ENCODE results near the gene MNAT1. TPM values are rescaled to one million over a fixed set of nuclear protein-coding genes. Genes with fewer than 3 reads are reported as not detected.

Gene MNAT1
- total RNA-seq, 1 donor from 2014 or later, result 42.4 TPM

DNA sequence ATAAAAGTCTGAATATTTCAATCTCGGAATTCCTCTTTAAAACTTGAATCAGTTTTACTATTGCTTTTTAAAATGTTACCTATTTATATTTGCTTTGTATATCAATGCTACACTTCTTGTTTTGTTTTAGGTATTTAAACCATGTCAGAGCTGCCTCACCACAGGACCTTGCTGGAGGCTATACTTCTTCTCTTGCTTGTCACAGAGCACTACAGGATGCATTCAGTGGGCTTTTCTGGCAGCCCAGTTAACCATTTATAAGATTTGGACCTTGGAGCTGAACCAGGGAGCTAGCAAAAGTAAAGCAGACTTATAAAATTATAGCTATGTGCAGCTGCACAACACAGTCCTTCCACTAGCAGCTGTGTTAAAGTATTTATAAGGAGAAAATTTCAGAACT lies 233.5 kb downstream of the MNAT1 start:
- Mint-ChIP-seq H3K4me1 (ENCODE audit: low read depth) (peaks cover 55% of the 10 kb centered on the region), H3K36me3 (ENCODE audit: low read depth) (peaks cover 8% of the 10 kb centered on the region), H3K27me3 (ENCODE audit: low read depth) (no peaks in the 10 kb centered on the region), H3K9me3 (ENCODE audit: low read depth) (no peaks in the 10 kb centered on the region), H3K4me3 (ENCODE audit: unreplicated experiment) (peak overlapping the region; percentile 28), H3K27ac (ENCODE audit: unreplicated experiment) (peak overlapping the region; percentile 71)
- no peak for DNase-seq (ENCODE audit: low spot score)
- TF ChIP-seq, protein P1, sequence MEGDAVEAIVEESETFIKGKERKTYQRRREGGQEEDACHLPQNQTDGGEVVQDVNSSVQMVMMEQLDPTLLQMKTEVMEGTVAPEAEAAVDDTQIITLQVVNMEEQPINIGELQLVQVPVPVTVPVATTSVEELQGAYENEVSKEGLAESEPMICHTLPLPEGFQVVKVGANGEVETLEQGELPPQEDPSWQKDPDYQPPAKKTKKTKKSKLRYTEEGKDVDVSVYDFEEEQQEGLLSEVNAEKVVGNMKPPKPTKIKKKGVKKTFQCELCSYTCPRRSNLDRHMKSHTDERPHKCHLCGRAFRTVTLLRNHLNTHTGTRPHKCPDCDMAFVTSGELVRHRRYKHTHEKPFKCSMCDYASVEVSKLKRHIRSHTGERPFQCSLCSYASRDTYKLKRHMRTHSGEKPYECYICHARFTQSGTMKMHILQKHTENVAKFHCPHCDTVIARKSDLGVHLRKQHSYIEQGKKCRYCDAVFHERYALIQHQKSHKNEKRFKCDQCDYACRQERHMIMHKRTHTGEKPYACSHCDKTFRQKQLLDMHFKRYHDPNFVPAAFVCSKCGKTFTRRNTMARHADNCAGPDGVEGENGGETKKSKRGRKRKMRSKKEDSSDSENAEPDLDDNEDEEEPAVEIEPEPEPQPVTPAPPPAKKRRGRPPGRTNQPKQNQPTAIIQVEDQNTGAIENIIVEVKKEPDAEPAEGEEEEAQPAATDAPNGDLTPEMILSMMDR (IDR thresholded peaks at IDR 0.05), result no peak

DNA sequence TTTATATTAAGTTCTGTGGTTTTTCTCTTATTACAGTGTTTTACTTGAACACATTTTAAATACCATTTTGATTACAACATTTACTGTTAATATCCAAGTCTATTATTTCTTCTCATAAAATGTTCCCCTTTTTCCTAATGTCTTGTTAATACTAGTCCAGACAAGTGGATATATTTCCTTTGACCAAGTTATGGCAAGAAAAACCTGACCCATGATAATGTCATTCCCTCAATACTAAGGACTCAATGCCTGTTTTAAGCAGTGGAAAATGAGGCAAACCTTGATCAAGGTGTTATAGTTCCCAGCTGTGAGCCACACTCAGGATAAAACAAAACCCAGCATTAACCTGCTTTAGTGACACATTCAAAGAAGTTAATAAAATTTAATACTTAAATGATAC lies 234.1 kb downstream of the MNAT1 start:
- no peak for DNase-seq (ENCODE audit: low spot score)
- no peak overlapping the region for H3K4me3 Mint-ChIP-seq (ENCODE audit: unreplicated experiment)
- peaks cover 10% of the 10 kb centered on the region for H3K36me3 Mint-ChIP-seq (ENCODE audit: low read depth)
- H3K4me1 Mint-ChIP-seq (ENCODE audit: low read depth), result peaks cover 49% of the 10 kb centered on the region
- no peaks in the 10 kb centered on the region for H3K27me3 Mint-ChIP-seq (ENCODE audit: low read depth)
- no peaks in the 10 kb centered on the region for H3K9me3 Mint-ChIP-seq (ENCODE audit: low read depth)
- H3K27ac Mint-ChIP-seq (ENCODE audit: unreplicated experiment), result no peak overlapping the region
- TF ChIP-seq, protein P1 (IDR thresholded peaks at IDR 0.05), result no peak

DNA sequence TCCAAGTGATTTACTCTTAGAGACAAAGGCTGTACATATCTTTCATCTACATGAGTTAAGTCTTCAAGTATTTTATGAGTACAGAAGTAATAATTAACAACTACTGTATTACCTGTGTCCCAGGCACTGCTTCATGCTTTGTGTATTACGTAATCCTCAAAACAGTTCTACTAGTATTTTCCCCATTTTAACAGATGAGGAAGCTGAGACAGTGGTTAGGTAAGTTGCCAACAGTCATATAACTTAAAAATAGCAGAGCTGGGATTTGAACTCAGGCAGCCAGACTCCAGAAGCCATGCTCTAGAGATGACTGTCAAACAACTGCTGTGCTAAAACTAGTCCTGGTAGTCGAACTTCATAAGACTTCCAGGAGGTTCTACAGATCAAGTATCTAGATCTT lies 235.6 kb downstream of the MNAT1 start:
- DNase-seq (ENCODE audit: low spot score), result no peak
- Mint-ChIP-seq H3K4me3 (ENCODE audit: unreplicated experiment) (no peak overlapping the region), H3K27me3 (ENCODE audit: low read depth) (no peaks in the 10 kb centered on the region), H3K36me3 (ENCODE audit: low read depth) (peaks cover 12% of the 10 kb centered on the region), H3K4me1 (ENCODE audit: low read depth) (peaks cover 37% of the 10 kb centered on the region), H3K27ac (ENCODE audit: unreplicated experiment) (no peak overlapping the region), H3K9me3 (ENCODE audit: low read depth) (no peaks in the 10 kb centered on the region)
- TF ChIP-seq, protein P1 (IDR thresholded peaks at IDR 0.05), result no peak

DNA sequence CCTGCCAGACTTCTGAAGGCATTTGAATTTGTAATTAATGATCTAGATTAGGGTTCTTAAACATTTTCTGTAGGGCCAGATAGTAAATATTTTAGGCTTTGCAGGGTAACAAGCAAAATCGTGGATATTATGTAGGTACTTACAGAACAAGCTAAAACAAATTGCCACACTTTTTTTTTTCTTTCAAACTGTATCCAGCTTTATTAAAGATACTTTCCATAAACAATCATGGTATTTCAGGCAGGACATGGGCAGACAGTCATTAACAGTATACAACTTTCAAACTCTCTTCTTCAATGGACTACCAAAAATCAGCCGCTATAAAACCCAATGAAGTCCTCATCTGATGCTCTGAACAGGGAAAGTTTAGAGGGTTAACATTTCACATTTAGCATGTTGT lies 236.7 kb downstream of the MNAT1 start:
- H3K4me1 Mint-ChIP-seq (ENCODE audit: low read depth), result peaks cover 26% of the 10 kb centered on the region

DNA sequence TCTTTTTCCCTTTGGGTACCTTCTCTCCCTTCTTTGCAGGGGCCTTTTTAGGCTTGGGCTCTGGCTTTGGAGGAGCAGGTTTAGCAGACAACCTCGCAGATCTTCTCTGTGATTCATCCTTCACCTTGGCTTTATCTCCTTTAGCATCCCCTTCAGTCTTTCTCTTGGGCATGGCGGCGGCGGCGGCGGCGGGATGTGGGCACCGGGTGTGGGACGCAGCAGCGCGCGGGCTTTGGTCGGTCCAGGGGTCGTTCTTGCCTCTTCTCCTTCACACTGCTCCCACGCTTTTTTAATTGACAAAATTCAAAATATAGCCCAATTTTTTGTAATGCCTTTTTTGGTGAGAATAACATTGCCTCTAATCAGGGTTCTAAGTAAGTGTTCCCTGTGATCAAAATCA lies 237.7 kb downstream of the MNAT1 start:
- H3K9me3 Mint-ChIP-seq (ENCODE audit: low read depth), result no peaks in the 10 kb centered on the region
- no peak overlapping the region for H3K4me3 Mint-ChIP-seq (ENCODE audit: unreplicated experiment)
- TF ChIP-seq, protein P1 (IDR thresholded peaks at IDR 0.05), result no peak
- H3K36me3 Mint-ChIP-seq (ENCODE audit: low read depth), result peaks cover 14% of the 10 kb centered on the region
- no peaks in the 10 kb centered on the region for H3K27me3 Mint-ChIP-seq (ENCODE audit: low read depth)
- H3K4me1 Mint-ChIP-seq (ENCODE audit: low read depth), result peaks cover 21% of the 10 kb centered on the region
- DNase-seq (ENCODE audit: low spot score), result no peak
- H3K27ac Mint-ChIP-seq (ENCODE audit: unreplicated experiment), result no peak overlapping the region

More for the DNA sequence above, 236.7 kb downstream of the MNAT1 start:
- TF ChIP-seq, protein P1 (IDR thresholded peaks at IDR 0.05), result no peak
- Mint-ChIP-seq H3K36me3 (ENCODE audit: low read depth) (peaks cover 14% of the 10 kb centered on the region), H3K9me3 (ENCODE audit: low read depth) (no peaks in the 10 kb centered on the region), H3K27ac (ENCODE audit: unreplicated experiment) (no peak overlapping the region), H3K27me3 (ENCODE audit: low read depth) (no peaks in the 10 kb centered on the region), H3K4me3 (ENCODE audit: unreplicated experiment) (no peak overlapping the region)
- no peak for DNase-seq (ENCODE audit: low spot score)
